Panc1 (cell line): ENCODE measurements around the gene S100A2. TPM values are rescaled to one million over a fixed set of nuclear protein-coding genes. Genes with fewer than 3 reads are reported as not detected.
"Not testable (repeated sequence)": the region's sequence is repeated elsewhere in the genome, so short reads cannot be mapped to it uniquely, and the experiment has no call there.

Experiments
- ATAC-seq: fragments of 200-7000 bp; cut with Tn5 transposase; 2 replicates; pipeline ENCODE4 v1.9.1; 2020; ENCODE audit warnings: mild to moderate bottlenecking, moderate library complexity
- BruUV-seq: library from RNA; stranded (reverse); fragments of 400-500 nt; replicated peaks from 2 replicates; lab custom pipeline; 2021; lab: Mats Ljungman, UMichigan
- CTCF ChIA-PET: fragments of 300-600 bp; sonication (Branson Sonifier 250); formaldehyde crosslinking; loops from one replicate; lab custom pipeline; 2022; ENCODE audit warnings: antibody characterized with exemption; lab: Charles Lee
- POLR2A ChIA-PET: fragments of 300-600 bp; sonication (Branson Sonifier 250); formaldehyde crosslinking; loops from one replicate; lab custom pipeline; 2022; ENCODE audit warnings: antibody characterized with exemption; lab: Charles Lee
- DNase-seq: peaks from one replicate; pipeline ENCODE4 v3.0.0-alpha.2; 2010; ENCODE audit warnings: low read depth, low spot score
- H3K27ac ChIP-seq: 2 replicates; pipeline ENCODE4 v1.5.1; 2011; ENCODE audit warnings: mild to moderate bottlenecking, low read length, inconsistent platforms
- H3K27me3 ChIP-seq: fragments of 200-500 bp; sonication (Bioruptor generic); 2 replicates; pipeline ENCODE4 v1.6.0; 2014; ENCODE audit warnings: low read length, inconsistent platforms; ENCODE audit not compliant: control insufficient read depth, insufficient read depth
- H3K36me3 ChIP-seq: fragments of 200-500 bp; sonication (Bioruptor generic); 2 replicates; pipeline ENCODE4 v1.5.1; 2014; ENCODE audit warnings: inconsistent platforms, mild to moderate bottlenecking, low read length, moderate library complexity; ENCODE audit not compliant: control insufficient read depth, insufficient read depth
- H3K4me1 ChIP-seq: 2 replicates; pipeline ENCODE4 v1.5.1; 2011; ENCODE audit warnings: inconsistent platforms, mild to moderate bottlenecking, low read length, moderate library complexity; ENCODE audit not compliant: control insufficient read depth, insufficient read depth
- H3K4me3 ChIP-seq, 2 experiments: 2 replicates each; pipeline ENCODE4 v1.5.1; 2011 to 2012; ENCODE audit warnings: low read depth in 2 of 2, low read length in 2 of 2, mild to moderate bottlenecking in 2 of 2, inconsistent platforms in 1 of 2, moderate library complexity in 1 of 2
- H3K9me3 ChIP-seq: fragments of 200-500 bp; sonication (Bioruptor generic); 2 replicates; pipeline ENCODE4 v1.5.1; 2014; ENCODE audit warnings: low read depth, mild to moderate bottlenecking, inconsistent platforms, low read length, moderate library complexity; ENCODE audit not compliant: control insufficient read depth, insufficient read depth
- CTCF ChIP-seq: fragments of 450-650 bp; IDR thresholded peaks from 2 replicates; pipeline ENCODE4 v1.5.1; 2017; ENCODE audit warnings: mild to moderate bottlenecking
- POLR2AphosphoS5 ChIP-seq: IDR thresholded peaks from 2 replicates; pipeline ENCODE4 v1.6.1; 2012; ENCODE audit warnings: mild to moderate bottlenecking, low read depth, low read length, moderate library complexity
- SIN3A ChIP-seq: IDR thresholded peaks from 2 replicates; pipeline ENCODE4 v1.6.1; 2012; ENCODE audit warnings: low read depth, mild to moderate bottlenecking, low read length, moderate library complexity, borderline replicate concordance; ENCODE audit not compliant: insufficient read depth
- TCF7L2 ChIP-seq: IDR thresholded peaks from 2 replicates; pipeline ENCODE4 v1.6.1; 2011; ENCODE audit warnings: mild to moderate bottlenecking, low read depth, low read length, inconsistent platforms
- in situ Hi-C: cut with HindIII; loops from 2 replicates; pipeline ENCODE4 v1.10.0; 2016; ENCODE audit warnings: low sequenced_read_pairs, low pct_unique_long_range_greater_than_20kb
- intact Hi-C: fragments of 100-400 bp; cut with micrococcal nuclease; formaldehyde crosslinking; loops from one replicate; pipeline ENCODE4 v1.10.0; 2022; ENCODE audit not compliant: unreplicated experiment
- total RNA-seq: library from RNA; stranded (reverse); gene quantifications from one replicate; pipeline ENCODE4 v1.2.1, GENCODE V29; 2021; ENCODE audit not compliant: unreplicated experiment
- TF ChIP-seq, protein P1 (sequence below), 2 experiments: IDR thresholded peaks; 2 replicates each; pipeline ENCODE4 v1.6.1; 2011 to 2012; ENCODE audit warnings: low read depth in 2 of 2, control low read depth in 1 of 2, low read length in 1 of 2, mild to moderate bottlenecking in 1 of 2, moderate library complexity in 1 of 2; ENCODE audit not compliant: insufficient read depth in 1 of 2

S100A2 gene
- total RNA-seq, 1 experiment from 2014 or later = 6.2 TPM

- TF ChIP-seq CTCF (no peak), SIN3A (no peak), POLR2AphosphoS5 (no peak), TCF7L2 (no peak)
- TF ChIP-seq, protein P1, sequence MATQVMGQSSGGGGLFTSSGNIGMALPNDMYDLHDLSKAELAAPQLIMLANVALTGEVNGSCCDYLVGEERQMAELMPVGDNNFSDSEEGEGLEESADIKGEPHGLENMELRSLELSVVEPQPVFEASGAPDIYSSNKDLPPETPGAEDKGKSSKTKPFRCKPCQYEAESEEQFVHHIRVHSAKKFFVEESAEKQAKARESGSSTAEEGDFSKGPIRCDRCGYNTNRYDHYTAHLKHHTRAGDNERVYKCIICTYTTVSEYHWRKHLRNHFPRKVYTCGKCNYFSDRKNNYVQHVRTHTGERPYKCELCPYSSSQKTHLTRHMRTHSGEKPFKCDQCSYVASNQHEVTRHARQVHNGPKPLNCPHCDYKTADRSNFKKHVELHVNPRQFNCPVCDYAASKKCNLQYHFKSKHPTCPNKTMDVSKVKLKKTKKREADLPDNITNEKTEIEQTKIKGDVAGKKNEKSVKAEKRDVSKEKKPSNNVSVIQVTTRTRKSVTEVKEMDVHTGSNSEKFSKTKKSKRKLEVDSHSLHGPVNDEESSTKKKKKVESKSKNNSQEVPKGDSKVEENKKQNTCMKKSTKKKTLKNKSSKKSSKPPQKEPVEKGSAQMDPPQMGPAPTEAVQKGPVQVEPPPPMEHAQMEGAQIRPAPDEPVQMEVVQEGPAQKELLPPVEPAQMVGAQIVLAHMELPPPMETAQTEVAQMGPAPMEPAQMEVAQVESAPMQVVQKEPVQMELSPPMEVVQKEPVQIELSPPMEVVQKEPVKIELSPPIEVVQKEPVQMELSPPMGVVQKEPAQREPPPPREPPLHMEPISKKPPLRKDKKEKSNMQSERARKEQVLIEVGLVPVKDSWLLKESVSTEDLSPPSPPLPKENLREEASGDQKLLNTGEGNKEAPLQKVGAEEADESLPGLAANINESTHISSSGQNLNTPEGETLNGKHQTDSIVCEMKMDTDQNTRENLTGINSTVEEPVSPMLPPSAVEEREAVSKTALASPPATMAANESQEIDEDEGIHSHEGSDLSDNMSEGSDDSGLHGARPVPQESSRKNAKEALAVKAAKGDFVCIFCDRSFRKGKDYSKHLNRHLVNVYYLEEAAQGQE (IDR thresholded peaks at IDR 0.05; ENCODE audit: insufficient read depth in 1 of 2, low read depth in 2 of 2, low read length in 1 of 2) = no peak
- H3K27me3 ChIP-seq = no peaks in the 10 kb centered on the region
- intact Hi-C loops (no loop called here), in situ Hi-C loops (no loop called here)
- H3K4me3 ChIP-seq = no peak overlapping the region
- no TSS peak for BruUV-seq
- peak overlapping the region; percentile 62 for H3K27ac ChIP-seq
- peaks cover 7% of the 10 kb centered on the region; the same call in 1 of the 2 replicates for H3K4me1 ChIP-seq
- POLR2A ChIA-PET = interaction anchor here (0.6 to 0.8 kb wide), 2 partner anchors 11 to 28 kb away, joined by 3 read pairs; partner anchors contain the start of gene S100A6
- no peaks in the 10 kb centered on the region for H3K9me3 ChIP-seq
- H3K36me3 ChIP-seq = no peaks in the 10 kb centered on the region
- 0 out of 2 replicates have a peak, but pooled peaks have one; percentile 28 for ATAC-seq
- no peak for DNase-seq
- CTCF ChIA-PET = interaction anchor here (0.5 to 1.1 kb wide), 4 partner anchors 8 to 414 kb away, joined by 3 to 5 read pairs (median 3); no protein-coding TSS in a partner anchor
Observed at GRCh38 chr1:153525088-153525728, 40.4 kb downstream of the S100A2 start.

- DNase-seq, H3K9me3 ChIP-seq, intact Hi-C loops, H3K27ac ChIP-seq, H3K36me3 ChIP-seq, H3K27me3 ChIP-seq, BruUV-seq, H3K4me1 ChIP-seq, H3K4me3 ChIP-seq, in situ Hi-C loops, ATAC-seq: not testable (repeated sequence)
- ChIA-PET POLR2A (interaction anchor here (1.1 kb wide), 1 partner anchor 106 kb away, joined by 3 read pairs; the partner anchor contains the start of gene S100A1), CTCF (interaction anchor here (1.4 kb wide), 1 partner anchor 12 kb away, joined by 3 read pairs; no protein-coding TSS in a partner anchor)
Observed at GRCh38 chr1:153522353-153523048, 43.1 kb downstream of the S100A2 start.

- H3K4me3 ChIP-seq, H3K36me3 ChIP-seq, DNase-seq, H3K27ac ChIP-seq, in situ Hi-C loops, H3K27me3 ChIP-seq, ATAC-seq, intact Hi-C loops, BruUV-seq, H3K9me3 ChIP-seq, H3K4me1 ChIP-seq: not testable (repeated sequence)
- ChIA-PET POLR2A (interaction anchor here (0.5 to 1.1 kb wide), 2 partner anchors 8 to 107 kb away, joined by 3 read pairs; partner anchors contain the start of gene S100A1), CTCF (interaction anchor here (1.4 to 1.8 kb wide), 2 partner anchors 11 kb away, joined by 3 to 10 read pairs; no protein-coding TSS in a partner anchor)
Observed at GRCh38 chr1:153521808-153522207, 43.8 kb downstream of the S100A2 start.
